COLO829 (cell line): ENCODE data around the gene PDE3B.
"Not testable (repeated sequence)": the region's sequence is repeated elsewhere in the genome, so short reads cannot be mapped to it uniquely, and the experiment has no call there.

Experiments
- DNase-seq: peaks from one replicate; pipeline ENCODE4 v3.0.0; 2012; ENCODE audit warnings: low spot score

Gene PDE3B

DNA sequence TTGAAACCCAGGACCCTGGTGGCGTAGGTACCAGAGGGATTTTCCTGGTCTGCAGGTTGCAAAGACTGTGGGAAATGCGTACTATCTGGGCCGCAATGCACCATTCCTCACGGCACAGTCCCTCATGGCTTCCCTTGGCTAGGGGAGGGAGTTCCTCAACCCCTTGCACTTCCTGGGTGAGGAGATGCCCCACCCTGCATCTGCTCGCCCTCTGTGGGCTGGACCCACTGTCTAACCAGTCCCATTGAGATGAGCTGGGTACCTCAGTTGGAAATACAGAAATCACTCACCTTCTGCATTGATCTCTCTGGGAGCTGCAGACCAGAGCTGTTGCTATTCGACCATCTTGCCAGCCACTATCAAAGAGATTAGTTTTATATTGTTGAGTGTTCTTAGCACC lies 100.1 kb downstream of the PDE3B start:
- not testable (repeated sequence) for DNase-seq

DNA sequence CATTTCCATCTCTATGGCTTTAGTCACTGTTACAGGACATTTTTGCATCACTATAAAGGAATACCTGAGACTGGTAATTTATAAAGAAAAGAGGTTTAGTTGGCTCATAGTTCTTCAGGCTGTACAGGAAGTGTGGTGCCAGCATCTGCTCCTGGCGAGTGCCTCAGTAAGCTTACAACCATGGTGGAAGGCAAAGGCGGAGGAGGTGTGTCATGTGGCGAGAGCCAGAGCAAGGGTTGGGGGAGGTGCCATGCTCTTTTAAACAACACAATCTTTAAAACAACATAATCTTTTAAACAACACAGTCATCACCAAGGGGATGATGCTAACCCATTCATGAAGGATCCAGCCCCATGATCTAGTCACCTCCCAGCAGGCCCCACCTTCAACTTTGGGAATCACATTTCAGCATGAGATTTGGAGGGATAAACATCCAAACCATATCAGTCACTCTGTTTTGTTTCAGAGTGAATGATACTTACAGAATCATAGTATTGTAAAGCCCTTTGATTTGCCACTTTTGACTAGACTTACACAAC lies 103.3 kb downstream of the PDE3B start:
- no peak for DNase-seq

DNA sequence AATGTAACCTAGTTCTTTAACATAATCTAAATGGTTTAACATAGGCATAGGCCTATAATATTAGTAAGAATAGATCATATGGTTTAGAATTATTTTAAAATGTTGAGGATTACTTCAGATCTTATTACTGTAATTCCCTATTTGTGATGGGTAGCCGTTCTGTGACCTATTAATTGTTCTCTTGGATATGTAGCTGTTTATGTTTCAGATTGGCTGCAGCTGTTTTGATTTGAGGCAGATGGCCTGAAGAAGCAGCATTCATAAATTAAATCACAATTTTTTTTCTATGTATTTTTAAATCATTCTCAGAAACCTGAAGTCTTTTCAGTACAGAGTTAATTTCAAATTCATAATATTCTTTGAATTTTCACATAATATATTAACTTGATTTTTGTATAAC lies 104.5 kb downstream of the PDE3B start:
- no peak for DNase-seq

DNA sequence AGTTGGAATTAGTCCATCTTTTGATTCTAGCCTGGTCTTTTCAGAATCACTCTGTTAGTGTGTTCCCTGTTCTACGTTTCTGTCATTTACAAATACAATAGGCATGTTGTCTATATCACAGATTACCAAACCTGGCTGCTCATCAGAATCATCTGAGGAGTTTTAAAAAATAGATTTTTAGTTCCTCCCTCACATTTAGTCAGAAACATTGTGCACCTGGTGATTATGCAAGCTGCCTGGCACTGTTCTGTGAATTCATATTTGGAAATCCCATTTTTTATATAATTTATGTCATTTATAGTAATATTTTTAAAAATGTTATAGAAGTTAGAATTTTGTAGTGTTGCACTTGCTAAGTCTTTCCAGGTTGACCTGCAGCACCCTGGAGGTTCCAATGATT lies 107.3 kb downstream of the PDE3B start:
- DNase-seq = no peak

- no peak for DNase-seq
Observed at GRCh38 chr11:14751975-14752407, 108.4 kb downstream of the PDE3B start.

GRCh38 chr11:14755140-14755539 lies 111.5 kb downstream of the PDE3B start:
- DNase-seq = no peak

- DNase-seq = no peak
Observed at GRCh38 chr11:14756349-14756748, 112.7 kb downstream of the PDE3B start.

DNA sequence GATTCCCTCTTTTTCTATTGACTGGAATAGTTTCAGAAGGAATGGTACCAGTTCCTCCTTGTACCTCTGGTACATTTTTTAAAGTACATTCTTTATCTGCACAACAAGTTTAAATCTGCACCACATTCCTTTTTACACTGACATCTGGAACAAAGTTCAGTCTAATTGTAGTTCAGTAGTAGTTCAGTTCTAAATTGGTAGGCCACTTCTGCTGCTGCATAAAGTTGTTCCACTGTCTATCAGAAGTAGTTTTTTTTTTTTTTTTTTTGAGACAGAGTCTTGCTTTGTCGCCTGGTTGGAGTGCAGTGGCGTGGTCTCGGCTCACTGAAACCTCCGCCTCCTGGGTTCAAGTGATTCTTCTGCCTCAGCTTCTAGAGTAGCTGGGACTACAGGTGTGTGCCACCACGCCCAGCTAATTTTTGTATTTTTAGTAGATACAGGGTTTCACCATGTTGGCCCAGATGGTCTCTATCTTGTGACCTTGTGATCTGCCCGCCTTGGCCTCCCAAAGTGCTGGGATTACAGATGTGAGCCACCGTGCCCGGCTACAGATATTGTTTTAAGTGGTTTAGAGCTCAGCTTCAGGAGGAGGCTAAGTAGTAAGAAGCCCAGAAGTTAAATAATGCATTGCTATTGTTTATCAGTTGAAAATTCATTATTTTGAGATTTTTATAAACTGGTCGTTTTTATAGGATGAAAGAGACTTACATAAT lies 115.9 kb downstream of the PDE3B start:
- not testable (repeated sequence) for DNase-seq

GRCh38 chr11:14764179-14764578 lies 120.6 kb downstream of the PDE3B start:
- no peak for DNase-seq

DNA sequence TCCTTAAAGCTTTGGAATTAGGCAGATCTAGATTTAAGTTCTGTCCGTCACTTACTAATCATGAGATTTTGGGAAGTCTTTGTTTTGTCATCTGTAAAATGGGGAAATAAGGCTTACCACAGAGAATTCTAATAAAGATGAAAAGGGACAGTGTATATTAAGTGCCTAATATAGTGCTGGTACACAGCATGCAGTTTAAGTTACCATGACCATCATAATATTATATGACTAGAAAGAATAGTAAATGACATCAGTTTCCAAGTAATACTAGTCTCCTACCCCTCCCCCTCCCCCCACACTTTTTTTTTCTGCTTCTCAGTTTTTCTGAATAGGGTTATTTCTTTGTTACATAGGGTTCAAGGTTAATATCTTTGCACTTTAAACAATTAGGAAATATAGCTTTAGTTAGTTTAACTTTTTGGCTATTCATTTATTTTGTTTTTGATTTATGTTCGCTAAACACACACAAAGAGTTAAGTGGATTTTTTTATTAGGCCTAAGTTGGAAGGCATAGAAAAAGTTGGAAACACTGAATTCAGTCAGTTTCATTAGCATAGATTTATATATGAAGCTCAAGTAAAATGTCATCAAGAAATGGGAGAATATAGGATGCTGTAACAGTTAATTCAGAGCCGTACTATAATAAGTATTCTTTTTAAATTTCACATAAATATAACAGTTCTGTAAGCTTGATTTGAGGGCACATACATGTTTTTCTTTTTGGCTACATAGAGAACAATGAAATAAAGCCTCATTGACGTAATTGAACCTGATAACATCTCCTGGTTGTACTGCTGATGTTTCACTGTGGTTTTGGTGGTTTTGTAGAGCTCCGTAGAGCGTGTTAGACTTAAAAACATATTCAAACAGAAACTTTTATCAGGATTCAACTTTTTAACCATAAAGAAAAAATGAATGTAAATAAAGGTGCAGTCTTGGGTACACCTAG lies 121.2 kb downstream of the PDE3B start:
- DNase-seq = peak; percentile 6

DNA sequence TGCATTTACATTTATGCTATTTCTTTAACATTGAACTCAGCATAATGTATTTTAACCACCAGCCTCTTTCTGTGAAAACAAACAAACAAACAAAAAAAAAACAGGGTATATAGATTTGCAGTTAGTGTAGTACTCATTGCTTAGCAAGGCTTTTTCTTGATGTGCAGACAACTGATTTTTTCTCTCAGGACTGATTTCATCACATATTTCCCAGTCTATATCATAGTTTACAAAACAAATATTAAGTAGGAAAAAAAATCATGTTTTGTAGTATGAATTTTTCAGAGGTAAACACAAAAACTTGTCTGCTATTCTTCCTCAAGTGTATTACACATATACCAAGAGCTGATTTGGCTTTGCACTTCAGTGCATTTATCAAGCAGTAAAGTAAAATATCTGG lies 123.0 kb downstream of the PDE3B start:
- no peak for DNase-seq

DNA sequence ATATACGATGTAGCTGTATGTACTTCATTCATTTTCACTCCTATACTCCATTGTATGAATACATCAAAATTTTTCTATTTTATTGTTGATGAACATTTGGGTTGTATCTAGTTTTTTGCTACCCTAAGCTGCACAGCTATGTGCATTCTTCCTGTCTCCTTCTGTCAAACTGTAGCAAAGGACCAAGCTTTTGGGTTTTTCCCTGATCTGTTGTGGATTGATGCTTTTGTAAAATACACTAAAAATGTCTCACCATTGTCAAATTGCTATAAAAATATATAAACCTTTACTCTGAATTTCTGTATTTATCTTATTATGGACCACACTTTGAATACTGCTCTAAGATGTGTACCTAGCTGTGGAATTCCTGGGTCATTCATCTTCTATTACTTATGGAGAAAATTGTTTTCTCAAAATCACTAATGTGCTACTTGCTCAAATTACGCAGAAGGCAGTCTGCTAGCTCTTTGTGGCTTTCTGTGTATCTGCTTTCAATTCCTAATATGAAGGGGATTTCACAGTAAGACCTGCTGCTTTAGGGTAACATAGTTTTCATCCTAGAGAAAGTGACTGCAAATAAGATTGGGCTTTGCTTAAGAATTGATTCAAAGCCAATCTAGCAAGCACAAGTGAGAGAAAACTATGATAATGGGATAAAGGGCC lies 125.1 kb downstream of the PDE3B start:
- DNase-seq = no peak

DNA sequence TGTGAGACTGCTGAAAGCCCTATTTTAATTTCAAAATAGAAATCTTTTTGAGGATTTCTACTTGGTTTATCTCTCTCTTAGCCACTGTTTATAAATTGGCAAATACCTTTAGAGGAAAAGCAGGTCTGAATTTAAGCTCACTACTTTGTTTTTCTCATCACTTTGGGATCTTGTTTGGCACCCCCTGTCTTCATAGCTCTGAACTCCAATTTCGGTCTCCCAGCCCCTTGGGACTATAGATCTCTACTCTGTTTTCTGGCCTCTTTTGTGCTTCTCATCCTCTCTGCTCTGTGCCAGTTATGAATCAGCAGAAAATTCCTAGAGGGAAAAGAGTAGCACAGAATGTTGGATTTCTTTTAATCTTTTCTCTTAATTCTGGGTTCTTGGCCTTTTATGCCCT lies 130.2 kb downstream of the PDE3B start:
- peak; percentile 45 for DNase-seq

DNA sequence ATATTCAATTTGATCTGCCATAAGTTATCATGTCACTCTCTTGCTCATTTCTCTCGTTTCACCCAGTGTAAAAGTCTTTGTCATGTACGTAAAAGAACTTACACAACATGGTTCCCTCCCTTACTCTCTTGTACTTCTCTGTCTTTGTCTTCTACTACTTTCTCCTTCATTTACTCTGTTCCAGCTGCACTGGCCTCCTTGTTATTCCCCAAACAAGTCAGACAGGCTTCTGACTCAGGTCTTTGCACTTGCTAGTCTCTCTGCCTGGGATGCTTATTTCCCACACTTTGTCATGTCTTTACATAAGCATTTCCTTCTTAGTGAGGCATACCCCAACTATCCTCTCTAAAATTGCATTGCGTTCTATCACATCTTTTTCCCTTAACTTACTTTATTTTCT lies 131.1 kb downstream of the PDE3B start:
- DNase-seq = no peak

DNA sequence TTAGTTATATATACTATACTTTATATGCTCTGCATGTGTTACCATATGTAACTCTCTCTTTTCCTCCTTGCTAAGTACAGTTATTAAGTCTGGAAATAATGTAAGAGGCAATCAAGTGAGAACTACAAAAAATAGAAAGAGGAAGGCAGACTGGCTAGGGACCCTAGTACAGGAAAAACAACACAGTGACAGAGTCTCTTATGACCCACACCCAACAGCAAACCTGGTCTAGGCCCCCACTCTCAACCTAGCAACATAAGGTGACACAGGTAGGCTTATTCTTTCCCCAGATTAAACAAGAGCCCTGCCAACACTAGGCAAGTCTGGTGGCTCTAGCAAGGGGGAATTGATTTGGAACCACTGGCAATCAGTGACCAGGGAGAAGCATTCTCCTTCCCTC lies 132.3 kb downstream of the PDE3B start:
- no peak for DNase-seq

GRCh38 chr11:14778460-14778859 lies 134.9 kb downstream of the PDE3B start:
- not testable (repeated sequence) for DNase-seq

DNA sequence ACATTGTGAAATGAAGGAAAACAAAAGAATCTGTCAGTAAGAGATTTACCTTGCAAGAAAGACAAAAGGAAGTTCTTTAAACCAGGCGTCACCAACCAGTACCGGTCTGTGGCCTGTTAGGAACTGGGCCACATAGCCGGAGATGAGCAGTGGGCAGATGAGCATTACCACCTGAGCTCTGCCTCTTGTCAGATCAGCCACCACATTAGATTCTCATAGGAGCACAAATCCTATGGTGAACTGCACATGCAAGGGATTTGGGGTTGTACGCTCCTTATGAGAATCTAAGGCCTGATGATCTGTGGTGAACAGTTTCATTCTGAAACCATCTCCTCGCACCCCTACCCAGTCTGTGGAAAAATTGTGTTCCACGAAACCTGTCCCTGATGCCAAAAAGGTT lies 140.2 kb downstream of the PDE3B start:
- DNase-seq = no peak

- no peak for DNase-seq
Observed at GRCh38 chr11:14784230-14784629, 140.6 kb downstream of the PDE3B start.

GRCh38 chr11:14789879-14790484 lies 146.4 kb downstream of the PDE3B start:
- DNase-seq = no peak

DNA sequence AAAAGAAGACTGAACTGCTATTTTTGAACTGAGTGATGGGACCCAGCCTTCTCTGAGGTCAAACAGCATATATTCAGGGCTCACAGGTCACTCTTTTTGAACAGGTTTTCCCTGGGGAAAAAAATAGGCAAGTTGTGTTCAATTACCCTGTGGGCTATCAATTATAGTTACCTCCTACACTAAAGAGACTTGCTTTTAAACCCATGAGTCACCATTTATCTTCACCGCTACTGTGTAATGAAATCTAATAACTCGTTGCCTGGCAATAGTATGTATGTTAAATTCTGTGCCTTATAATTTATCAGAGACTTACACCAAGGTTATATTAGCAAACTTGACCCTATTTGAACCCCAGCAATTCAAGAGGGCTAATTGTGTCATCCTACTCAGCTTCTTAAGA lies 149.9 kb downstream of the PDE3B start:
- peak; percentile 30 for DNase-seq

DNA sequence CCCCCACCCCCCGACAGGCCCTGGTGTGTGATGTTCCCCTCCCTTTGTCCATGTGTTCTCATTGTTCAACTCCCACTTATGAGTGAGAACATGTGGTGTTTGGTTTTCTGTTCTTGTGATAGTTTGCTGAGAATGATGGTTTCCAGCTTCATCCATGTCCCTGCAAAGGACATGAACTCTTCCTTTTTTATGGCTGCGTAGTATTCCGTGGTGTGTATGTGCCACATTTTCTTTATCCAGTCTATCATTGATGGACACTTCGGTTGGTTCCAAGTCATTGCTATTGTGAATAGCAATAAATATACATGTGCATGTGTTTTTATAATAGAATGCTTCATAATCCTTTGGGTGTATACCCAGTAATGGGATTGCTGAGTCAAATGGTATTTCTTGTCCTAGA lies 152.4 kb downstream of the PDE3B start:
- not testable (repeated sequence) for DNase-seq

GRCh38 chr11:14803846-14804245 lies 160.2 kb downstream of the PDE3B start:
- DNase-seq = no peak
